ENCODE data around the gene TNFAIP3.
A peak's percentile ranks its signal among the peaks of the same experiment; 100 is the strongest.

TNFAIP3 gene

DNA sequence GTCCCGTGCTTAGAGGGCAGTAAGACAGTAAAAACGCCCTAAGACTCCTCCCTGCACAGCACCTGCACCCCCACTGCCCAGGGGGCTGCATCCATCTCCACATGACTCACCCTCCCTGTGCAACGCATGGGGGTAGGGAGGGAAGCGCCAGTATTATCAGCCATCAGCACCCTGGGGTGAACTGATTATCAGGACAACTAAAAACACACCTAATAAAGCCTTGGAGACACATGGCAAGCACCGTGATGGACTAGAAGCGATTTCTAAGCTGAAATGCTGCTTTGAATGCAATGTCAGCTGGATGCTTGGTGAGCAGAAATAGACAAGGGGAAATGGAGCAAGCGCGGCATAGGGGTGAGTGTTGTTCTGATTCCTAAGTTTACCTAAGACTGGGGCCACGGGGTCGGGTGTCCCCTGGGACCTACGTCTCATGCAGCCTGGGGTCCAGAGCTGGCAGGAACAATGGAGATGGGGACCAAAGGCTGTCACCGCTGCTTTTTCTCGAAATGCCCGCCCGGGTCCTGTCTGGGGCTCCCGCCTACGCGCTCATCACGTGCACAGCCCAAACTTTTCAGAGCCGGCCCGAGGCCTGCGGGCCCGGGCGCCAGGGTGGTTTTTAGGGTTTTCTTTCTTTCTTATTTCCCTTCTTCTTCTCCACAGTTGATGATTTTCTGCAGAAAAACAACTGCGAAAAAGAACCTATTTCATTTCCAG, 702 bp upstream of the TNFAIP3 start:
- no peak for DNase-seq

DNA sequence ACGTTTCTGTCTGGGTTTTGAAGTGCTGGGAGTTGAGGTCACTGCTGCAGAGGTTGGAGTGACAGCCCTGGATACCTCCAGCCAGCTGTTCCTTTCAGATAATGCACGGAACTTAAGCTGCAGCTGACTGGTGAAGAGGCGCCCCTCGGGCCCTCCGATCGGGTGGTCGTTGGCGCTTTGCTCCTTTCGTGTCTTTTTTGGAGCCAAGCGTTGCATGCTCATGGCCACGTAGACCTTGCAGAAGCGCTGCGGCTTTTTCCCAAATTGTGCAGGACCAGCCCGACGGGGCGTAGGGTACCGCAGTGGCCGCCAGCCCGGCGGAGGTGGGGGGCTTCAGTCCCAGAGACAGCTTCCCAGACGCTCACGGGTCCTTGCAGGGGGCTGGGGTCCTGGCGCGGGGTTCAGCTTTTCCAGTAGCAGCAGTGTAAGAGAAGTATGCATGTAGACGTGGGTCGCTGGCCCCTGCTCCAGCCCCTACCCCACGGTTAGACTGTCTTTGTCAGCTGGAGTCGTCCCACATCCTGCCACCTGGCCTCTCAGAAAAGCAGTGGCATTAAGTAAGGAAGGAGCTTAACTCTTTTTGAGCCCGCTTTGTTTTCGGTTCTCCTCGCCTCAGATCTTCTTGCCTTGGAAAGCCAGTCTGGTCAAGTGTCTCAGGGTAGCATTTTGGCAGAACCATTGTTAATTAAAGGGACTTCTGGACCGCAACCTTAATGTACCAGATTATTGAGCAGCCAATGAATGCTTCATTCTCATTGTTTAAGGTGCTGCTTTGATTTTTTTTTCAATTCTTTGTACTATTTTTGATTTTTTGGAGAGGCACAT, 838 bp downstream of the TNFAIP3 start:
- DNase-seq = peak; percentile 64

DNA sequence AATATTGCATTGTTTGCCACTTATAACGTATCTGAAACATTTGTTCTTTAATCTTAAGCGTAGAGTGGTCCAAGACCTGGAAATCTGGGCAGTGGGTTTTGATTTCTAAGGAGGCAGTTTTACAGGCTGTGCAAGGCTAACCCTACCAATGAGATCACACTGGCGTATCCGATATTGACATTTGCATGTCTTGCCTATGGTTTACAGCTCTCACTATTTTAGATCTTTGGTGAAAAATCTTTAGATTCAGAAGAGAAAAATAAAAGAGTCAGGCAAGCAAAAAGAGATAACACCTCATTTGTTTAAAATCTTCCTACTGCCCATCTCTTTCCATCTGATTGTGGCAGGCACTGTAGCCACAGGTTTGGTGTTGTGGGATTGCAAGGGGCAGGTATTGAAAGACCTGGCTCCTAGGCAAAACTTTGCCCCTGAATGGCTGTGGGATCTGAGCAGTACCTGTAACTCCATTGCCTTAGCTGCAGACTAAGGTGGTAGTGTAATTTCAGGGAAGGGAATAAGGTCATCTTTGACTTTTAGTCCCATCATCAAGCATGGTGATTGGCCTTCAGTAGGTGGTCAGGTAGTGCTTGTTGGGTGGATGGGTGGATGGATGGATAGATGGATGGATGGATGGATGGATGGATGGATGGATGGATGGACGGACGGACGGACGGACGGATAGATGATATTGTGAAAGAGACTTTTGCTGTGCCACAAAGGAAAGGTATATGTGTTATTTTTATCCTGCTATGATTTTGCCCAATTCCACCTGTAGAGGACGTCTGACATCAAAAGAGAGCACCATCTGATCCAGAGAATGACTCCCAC, 1.9 kb downstream of the TNFAIP3 start:
- DNase-seq = no peak

DNA sequence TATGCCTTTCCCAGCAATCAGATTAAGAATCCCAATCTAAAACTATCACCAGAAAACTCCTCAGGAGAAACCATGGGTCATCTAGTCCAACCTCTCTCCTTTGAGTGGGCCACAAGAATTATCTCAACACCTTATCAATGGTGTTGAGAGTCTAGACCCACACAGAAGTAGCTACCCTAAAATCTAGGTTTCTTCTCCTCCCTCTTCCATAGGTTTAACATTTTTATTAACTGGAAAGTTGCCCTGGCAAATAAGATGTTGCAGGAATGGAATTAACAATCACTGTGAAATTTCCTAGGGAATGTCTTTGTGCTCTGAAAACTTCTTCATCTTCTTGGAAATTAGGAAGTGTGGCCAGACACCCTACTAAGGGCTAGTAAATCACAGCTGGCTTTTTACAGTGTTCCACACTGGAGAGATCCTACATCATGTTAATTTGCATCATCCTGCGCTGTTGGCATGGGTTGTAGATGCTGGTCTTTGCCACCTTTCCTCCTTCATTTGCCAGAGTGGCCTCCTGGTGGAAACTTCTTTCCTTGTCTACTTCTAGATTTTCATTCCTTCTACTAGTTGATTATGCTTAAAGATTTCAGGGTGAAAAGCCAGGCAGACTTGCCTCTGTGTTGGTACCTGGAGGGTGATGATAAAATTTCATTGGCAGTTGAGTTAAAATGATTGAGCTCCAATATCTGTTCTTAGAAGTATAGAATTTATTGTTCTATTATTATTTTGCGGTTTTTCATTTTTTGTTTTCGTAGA, 2.7 kb downstream of the TNFAIP3 start:
- DNase-seq = no peak

DNA sequence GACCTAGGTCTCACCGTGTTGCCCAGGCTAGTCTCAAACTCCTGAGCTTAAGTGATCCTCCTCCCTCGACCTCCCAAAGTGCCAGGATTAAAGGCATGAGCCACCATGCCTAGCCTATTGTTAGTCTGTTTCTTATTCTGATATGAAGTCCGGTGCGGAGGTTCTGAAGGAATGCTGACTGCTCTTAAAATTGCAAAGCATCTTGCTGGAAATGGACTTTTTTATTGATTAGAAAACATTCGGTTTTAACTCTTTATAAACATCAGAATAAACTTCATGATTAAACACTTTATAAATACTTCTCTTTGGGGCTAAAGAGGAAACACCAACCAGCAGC, 3.2 kb downstream of the TNFAIP3 start:
- no peak for DNase-seq

DNA sequence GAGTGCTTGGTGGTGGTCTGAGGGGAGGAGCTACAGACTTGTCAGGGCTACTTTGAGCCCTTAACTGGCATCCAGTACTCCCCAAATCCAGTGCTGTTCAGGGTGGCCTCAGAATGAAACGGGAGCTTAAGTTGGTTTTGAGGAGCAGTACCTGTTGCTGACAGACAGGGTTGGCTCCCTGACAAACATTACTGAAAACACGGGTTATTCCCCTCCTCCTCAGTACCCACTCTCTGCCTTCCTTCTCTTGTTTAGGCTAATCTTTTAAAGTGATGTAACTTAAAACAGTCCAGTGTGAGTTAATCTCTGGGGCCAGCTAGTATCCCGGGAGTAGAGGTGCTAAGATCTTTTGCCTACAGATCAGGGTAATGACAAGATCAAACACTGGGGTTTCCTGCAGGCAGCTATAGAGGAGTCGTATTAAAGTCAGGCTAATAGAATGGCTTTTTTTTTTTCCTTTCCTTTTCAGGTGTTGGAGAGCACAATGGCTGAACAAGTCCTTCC, 3.7 kb downstream of the TNFAIP3 start:
- DNase-seq = peak; percentile 56

DNA sequence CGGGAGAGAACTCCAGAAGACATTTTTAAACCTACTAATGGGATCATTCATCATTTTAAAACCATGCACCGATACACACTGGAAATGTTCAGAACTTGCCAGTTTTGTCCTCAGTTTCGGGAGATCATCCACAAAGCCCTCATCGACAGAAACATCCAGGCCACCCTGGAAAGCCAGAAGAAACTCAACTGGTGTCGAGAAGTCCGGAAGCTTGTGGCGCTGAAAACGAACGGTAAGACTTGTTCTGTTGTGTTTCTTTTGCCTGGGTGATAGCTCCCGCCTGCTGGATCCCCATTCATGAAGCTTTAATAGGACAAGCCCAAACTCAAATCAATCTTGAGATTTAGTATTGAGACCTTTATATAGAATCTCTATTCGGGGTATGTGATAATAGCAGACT, 4.2 kb downstream of the TNFAIP3 start:
- no peak for DNase-seq

DNA sequence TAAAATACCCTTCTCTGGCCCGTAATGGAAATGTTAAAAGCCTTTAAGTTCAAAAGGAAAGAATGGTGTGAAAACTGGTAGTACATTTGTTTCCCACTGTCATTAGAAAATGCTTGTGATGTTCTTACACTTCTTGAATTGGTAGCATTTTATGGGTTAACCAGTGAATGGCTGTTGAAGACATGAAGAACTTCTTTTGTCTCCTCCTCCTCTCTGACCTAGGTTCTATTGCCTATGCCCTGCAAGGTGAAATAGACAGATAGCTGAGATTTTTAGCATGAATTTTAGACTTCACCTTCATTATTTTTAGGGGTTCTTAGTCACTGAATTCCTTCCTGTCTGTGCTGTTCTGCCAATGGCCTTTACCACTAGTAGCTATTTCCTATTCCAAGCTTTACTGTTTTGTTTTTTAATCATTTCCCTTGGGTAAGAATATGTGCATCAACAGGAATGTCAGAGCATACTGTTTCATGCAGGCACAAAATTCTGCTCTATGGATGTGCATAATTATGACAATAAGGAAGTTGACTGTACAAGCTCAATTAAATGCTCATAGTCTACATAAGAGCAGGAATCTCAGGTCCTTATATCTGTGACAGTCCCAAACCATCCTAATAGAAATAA, 4.9 kb downstream of the TNFAIP3 start:
- DNase-seq = no peak

DNA sequence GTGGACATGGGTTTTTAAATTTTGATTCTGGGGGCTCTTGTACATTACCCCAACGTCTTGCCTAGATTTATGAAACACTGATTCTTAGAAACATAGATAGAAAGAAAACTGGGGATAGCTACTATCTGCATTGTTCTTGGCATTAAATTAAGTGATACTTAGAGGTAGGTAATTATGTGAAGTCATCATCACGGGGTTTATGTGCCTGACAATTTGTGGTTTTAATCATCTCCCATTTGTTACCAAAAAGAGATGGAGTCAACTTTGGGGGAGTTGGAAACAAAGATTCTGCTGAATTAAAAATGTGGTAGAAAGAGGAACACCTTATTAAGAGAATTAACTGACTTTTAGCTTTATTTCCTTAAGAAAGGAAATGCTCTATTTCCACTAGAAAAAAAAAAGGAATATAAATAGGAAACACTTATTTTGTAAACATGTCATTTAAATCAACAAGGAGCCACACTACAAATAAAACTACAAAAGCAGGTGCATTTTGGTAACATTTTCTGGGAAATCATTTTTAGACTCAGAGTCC, 5.6 kb downstream of the TNFAIP3 start:
- no peak for DNase-seq

DNA sequence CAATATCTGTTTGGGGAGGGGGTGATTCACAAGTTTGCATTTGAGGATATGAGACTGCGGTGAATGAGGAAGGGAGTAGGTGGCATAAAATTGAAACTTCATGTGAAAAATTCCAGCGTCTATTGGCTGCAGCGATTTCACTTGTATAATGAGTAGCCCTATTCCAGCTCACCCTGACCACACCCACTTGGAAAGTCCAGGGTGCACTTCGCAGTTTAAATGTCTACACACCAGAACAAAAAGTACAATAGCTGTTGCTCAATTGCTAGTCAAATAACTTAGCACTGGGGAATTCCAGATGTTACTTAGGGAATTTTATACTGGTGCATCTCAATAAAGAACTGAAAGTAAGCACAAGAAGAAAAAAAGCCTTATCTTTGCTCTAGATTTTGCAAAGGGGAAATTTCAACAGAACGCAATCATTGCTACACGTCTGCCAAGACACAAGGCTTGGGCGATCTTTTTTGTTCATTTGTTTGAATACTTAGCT, 6.3 kb downstream of the TNFAIP3 start:
- DNase-seq = peak; percentile 26

DNA sequence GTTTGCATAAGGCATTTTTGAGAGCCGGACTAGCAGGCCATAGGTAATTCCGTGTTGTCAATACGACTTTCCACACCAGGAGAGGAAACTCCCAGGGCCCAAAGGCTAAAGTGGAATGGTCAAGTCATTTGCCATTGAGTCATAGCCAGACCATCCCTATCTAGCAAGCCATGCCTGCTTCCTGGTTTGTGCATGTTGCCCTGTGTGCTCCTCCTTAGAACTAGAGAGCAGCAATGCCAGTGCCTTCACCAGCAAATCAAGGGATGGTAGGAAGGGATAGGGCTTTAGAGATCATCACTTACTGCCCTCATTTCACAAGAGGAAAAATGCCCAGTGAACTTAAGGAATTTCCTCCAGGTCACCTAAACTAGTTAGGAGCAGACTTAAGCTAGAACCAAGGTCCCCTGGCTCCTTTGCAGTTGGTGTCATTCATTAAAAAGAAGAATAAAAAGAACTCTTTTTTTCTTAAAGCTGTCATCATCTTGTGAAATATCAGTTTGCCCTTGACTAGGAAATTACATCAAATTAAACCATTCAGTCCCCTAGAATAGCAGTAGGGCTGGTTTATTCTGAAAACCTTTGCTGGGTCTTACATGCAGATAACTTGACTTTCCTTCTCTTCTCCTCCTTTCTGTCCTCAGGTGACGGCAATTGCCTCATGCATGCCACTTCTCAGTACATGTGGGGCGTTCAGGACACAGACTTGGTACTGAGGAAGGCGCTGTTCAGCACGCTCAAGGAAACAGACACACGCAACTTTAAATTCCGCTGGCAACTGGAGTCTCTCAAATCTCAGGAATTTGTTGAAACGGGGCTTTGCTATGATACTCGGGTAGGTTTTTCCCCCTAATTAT, 7.4 kb downstream of the TNFAIP3 start:
- DNase-seq = no peak

DNA sequence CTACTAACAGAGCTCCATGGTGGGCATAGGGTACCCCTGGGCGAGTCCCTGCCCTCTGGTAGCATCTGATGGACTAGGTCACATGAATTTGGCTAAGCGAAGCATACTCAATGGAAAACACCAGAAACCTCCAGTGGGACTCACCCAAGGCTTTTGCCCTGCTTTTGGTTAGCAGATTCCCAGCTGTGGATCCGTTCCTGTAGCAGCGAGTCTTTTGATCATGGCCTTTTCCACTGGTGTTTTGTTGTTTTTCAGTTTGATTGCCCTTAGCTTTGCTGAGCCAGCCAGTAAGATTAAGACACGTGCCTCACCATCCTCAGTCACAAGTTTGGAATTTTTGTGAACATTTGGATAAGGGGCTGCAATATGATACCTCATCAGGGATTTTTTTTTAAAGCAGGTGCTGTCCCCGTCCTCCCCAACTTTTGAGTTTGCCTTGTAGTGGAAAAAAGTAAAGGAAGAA, 8.0 kb downstream of the TNFAIP3 start:
- no peak for DNase-seq

DNA sequence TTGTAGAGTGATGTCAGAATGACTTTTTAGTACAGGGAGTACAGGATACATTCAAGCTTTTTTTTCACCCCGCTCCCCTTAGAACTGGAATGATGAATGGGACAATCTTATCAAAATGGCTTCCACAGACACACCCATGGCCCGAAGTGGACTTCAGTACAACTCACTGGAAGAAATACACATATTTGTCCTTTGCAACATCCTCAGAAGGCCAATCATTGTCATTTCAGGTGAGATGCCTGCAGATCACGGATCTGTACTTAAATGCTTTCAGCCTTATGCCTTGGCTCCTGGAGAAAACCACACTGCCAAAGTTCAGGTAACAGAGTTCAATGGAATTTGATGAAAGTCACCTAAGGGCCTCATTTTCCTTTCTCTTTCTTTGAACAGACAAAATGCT, 8.5 kb downstream of the TNFAIP3 start:
- no peak for DNase-seq

DNA sequence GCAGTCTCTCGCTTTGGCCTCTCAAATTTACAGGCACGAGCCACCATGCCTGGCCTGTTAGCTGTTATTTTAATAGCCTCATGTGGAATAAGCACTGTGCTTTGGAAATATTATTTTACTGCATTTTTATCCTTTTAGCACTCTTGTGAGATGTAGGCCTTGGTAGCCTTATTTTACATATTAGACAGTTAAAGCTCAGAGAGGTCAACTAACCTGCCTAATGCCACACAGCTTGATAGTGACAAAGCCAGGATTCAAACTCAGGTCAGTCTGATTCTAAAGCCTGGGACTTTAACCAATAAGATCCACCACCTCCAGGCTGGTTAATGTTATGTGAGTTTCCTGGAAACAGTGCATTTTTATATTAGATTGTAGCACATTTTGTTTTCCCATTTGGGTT, 9.5 kb downstream of the TNFAIP3 start:
- no peak for DNase-seq

DNA sequence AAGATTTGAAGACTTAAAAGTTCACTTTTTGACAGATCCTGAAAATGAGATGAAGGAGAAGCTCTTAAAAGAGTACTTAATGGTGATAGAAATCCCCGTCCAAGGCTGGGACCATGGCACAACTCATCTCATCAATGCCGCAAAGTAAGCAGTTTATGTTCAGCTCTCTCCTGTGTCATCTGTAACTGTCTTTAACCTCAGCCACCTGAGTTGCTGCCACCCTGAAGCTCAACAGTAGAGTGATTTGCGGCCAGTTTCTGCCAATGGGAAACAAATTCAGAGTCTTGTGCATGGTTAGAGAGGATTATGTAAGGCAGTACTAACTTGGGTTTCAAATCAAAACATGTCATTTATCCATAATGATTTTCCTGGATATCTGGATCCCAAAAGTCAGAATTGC, 10.1 kb downstream of the TNFAIP3 start:
- no peak for DNase-seq

DNA sequence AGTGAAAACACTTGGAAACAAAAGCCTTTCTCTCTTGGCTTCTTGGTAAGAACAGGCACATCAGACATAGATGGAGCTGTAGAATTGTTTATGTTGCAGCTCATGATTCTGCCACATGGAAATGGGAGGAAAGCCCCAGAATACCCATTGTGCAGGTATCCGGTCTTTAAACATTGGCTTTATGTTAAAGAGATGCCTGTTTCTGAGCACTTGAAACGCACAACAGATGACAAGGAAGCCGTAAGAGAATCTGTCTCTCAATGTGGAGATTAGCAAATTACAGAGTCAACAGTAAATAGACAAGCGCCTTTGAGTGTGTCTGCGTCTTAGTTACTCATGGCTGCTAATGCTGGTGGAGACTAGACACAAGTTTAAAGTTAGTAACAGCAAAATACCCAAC, 10.5 kb downstream of the TNFAIP3 start:
- no peak for DNase-seq

DNA sequence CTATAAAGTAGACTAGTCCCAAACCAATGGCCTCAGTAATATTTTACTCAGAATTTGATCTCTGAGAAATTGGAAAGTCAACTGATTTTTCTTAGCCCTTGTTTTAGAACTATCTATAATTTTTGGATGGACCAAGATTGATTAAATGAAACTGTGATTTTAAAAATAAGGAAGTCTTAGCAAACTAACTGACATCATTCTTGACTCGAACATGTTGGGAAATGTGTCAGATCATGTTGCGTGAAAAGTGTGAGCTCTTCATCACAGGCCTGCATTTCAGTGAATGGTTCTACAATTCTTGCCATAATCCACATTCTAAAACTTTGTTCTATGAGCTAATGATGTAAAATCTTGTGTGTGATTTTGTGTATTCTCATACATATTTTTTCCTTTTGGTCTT, 11.0 kb downstream of the TNFAIP3 start:
- no peak for DNase-seq

DNA sequence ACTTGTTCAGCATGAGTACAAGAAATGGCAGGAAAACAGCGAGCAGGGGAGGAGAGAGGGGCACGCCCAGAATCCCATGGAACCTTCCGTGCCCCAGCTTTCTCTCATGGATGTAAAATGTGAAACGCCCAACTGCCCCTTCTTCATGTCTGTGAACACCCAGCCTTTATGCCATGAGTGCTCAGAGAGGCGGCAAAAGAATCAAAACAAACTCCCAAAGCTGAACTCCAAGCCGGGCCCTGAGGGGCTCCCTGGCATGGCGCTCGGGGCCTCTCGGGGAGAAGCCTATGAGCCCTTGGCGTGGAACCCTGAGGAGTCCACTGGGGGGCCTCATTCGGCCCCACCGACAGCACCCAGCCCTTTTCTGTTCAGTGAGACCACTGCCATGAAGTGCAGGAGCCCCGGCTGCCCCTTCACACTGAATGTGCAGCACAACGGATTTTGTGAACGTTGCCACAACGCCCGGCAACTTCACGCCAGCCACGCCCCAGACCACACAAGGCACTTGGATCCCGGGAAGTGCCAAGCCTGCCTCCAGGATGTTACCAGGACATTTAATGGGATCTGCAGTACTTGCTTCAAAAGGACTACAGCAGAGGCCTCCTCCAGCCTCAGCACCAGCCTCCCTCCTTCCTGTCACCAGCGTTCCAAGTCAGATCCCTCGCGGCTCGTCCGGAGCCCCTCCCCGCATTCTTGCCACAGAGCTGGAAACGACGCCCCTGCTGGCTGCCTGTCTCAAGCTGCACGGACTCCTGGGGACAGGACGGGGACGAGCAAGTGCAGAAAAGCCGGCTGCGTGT, 11.6 kb downstream of the TNFAIP3 start:
- no peak for DNase-seq

DNA sequence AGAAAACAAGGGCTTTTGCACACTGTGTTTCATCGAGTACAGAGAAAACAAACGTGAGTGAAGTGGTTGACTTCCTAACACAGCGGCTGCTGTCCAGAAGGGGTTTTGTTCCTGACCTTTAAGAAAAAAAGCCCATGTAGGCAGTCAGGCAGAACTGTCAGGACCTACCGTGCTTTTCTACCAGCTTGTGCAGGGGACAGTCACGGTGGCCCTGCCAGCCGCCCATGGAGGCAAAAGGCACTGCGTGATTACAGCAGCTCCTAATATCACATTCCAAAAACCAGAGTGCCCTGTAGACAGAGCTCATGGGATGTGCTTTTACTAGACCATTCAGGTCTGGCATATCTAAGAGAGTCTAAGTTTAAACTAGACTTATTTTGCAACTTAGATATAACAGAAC, 12.2 kb downstream of the TNFAIP3 start:
- no peak for DNase-seq

Measured in RPMI8226 (cell line).